ENCODE results near the gene DKK2.

Gene DKK2

GRCh38 chr4:107050525-107051135 lies 14.5 kb upstream of the DKK2 start:
- WGBS, 2 experiments, result 55 to 56% methylated on average over 2 of the region's 3 CpGs
- no peaks in the 10 kb centered on the region for H3K27me3 ChIP-seq (ENCODE audit: control insufficient read depth, insufficient read depth, low read length, poor library complexity, severe bottlenecking)
- no peak overlapping the region for H3K27ac ChIP-seq (ENCODE audit: insufficient read depth, low read depth, low read length, poor library complexity, severe bottlenecking)

GRCh38 chr4:107046261-107046660 lies 10.1 kb upstream of the DKK2 start:
- Histone ChIP-seq H3K27me3 (ENCODE audit: control insufficient read depth, insufficient read depth, low read length, poor library complexity, severe bottlenecking) (no peaks in the 10 kb centered on the region), H3K4me1 (ENCODE audit: control insufficient read depth, insufficient read depth, low read length) (no peaks in the 10 kb centered on the region), H3K27ac (ENCODE audit: insufficient read depth, low read depth, low read length, poor library complexity, severe bottlenecking) (no peak overlapping the region), H3K4me3 (ENCODE audit: insufficient read depth, low read depth, low read length) (no peak overlapping the region), H3K9me3 (ENCODE audit: control insufficient read depth, low read length) (no peaks in the 10 kb centered on the region), H3K36me3 (ENCODE audit: control insufficient read depth, insufficient read depth, low read length) (no peaks in the 10 kb centered on the region)
- WGBS, 2 experiments, result no CpG with 5 or more reads among the region's 1 CpG

More at GRCh38 chr4:107050525-107051135, 14.5 kb upstream of the DKK2 start:
- Histone ChIP-seq H3K9me3 (ENCODE audit: control insufficient read depth, low read length) (no peaks in the 10 kb centered on the region), H3K4me3 (ENCODE audit: insufficient read depth, low read depth, low read length) (no peak overlapping the region), H3K4me1 (ENCODE audit: control insufficient read depth, insufficient read depth, low read length) (no peaks in the 10 kb centered on the region), H3K36me3 (ENCODE audit: control insufficient read depth, insufficient read depth, low read length) (no peaks in the 10 kb centered on the region)

- no peak overlapping the region for H3K27ac ChIP-seq (ENCODE audit: insufficient read depth, low read depth, low read length, poor library complexity, severe bottlenecking)
- WGBS, 2 experiments, result 75 to 84% methylated on average over 1 of the region's 1 CpG
- H3K9me3 ChIP-seq (ENCODE audit: control insufficient read depth, low read length), result no peaks in the 10 kb centered on the region
- no peaks in the 10 kb centered on the region for H3K27me3 ChIP-seq (ENCODE audit: control insufficient read depth, insufficient read depth, low read length, poor library complexity, severe bottlenecking)
- H3K4me3 ChIP-seq (ENCODE audit: insufficient read depth, low read depth, low read length), result no peak overlapping the region
- no peaks in the 10 kb centered on the region for H3K36me3 ChIP-seq (ENCODE audit: control insufficient read depth, insufficient read depth, low read length)
- no peaks in the 10 kb centered on the region for H3K4me1 ChIP-seq (ENCODE audit: control insufficient read depth, insufficient read depth, low read length)
Observed at GRCh38 chr4:107044170-107044569, 8.1 kb upstream of the DKK2 start.

GRCh38 chr4:107037199-107037584 lies 1.1 kb upstream of the DKK2 start:
- peaks cover 49% of the 10 kb centered on the region for H3K27me3 ChIP-seq (ENCODE audit: control insufficient read depth, insufficient read depth, low read length, poor library complexity, severe bottlenecking)
- no peaks in the 10 kb centered on the region for H3K36me3 ChIP-seq (ENCODE audit: control insufficient read depth, insufficient read depth, low read length)
- H3K27ac ChIP-seq (ENCODE audit: insufficient read depth, low read depth, low read length, poor library complexity, severe bottlenecking), result no peak overlapping the region
- 3% methylated on average over 19 of the region's 19 CpGs for WGBS, 2 experiments
- H3K9me3 ChIP-seq (ENCODE audit: control insufficient read depth, low read length), result no peaks in the 10 kb centered on the region
- peak overlapping the region; percentile 44 for H3K4me3 ChIP-seq (ENCODE audit: insufficient read depth, low read depth, low read length)
- peaks cover 6% of the 10 kb centered on the region for H3K4me1 ChIP-seq (ENCODE audit: control insufficient read depth, insufficient read depth, low read length)

- no peaks in the 10 kb centered on the region for H3K36me3 ChIP-seq (ENCODE audit: control insufficient read depth, insufficient read depth, low read length)
- peak overlapping the region; percentile 44 for H3K4me3 ChIP-seq (ENCODE audit: insufficient read depth, low read depth, low read length)
- H3K27ac ChIP-seq (ENCODE audit: insufficient read depth, low read depth, low read length, poor library complexity, severe bottlenecking), result no peak overlapping the region
- peaks cover 6% of the 10 kb centered on the region for H3K4me1 ChIP-seq (ENCODE audit: control insufficient read depth, insufficient read depth, low read length)
- H3K27me3 ChIP-seq (ENCODE audit: control insufficient read depth, insufficient read depth, low read length, poor library complexity, severe bottlenecking), result peaks cover 49% of the 10 kb centered on the region
- H3K9me3 ChIP-seq (ENCODE audit: control insufficient read depth, low read length), result no peaks in the 10 kb centered on the region
- 2 to 3% methylated on average over 19 of the region's 19 CpGs for WGBS, 2 experiments
Observed at GRCh38 chr4:107036584-107037198, 578 bp upstream of the DKK2 start.

GRCh38 chr4:107034996-107035818 lies 906 bp downstream of the DKK2 start:
- Histone ChIP-seq H3K27me3 (ENCODE audit: control insufficient read depth, insufficient read depth, low read length, poor library complexity, severe bottlenecking) (peaks cover 49% of the 10 kb centered on the region), H3K4me1 (ENCODE audit: control insufficient read depth, insufficient read depth, low read length) (peaks cover 6% of the 10 kb centered on the region), H3K27ac (ENCODE audit: insufficient read depth, low read depth, low read length, poor library complexity, severe bottlenecking) (no peak overlapping the region), H3K4me3 (ENCODE audit: insufficient read depth, low read depth, low read length) (peak overlapping the region; percentile 44), H3K9me3 (ENCODE audit: control insufficient read depth, low read length) (no peaks in the 10 kb centered on the region), H3K36me3 (ENCODE audit: control insufficient read depth, insufficient read depth, low read length) (no peaks in the 10 kb centered on the region)
- WGBS, 2 experiments, result 1% methylated on average over 39 of the region's 39 CpGs

- peaks cover 49% of the 10 kb centered on the region for H3K27me3 ChIP-seq (ENCODE audit: control insufficient read depth, insufficient read depth, low read length, poor library complexity, severe bottlenecking)
- no peaks in the 10 kb centered on the region for H3K36me3 ChIP-seq (ENCODE audit: control insufficient read depth, insufficient read depth, low read length)
- no peaks in the 10 kb centered on the region for H3K9me3 ChIP-seq (ENCODE audit: control insufficient read depth, low read length)
- WGBS, 2 experiments, result 3 to 4% methylated on average over 39 of the region's 39 CpGs
- peak overlapping the region; percentile 37 for H3K4me3 ChIP-seq (ENCODE audit: insufficient read depth, low read depth, low read length)
- no peak overlapping the region for H3K27ac ChIP-seq (ENCODE audit: insufficient read depth, low read depth, low read length, poor library complexity, severe bottlenecking)
- H3K4me1 ChIP-seq (ENCODE audit: control insufficient read depth, insufficient read depth, low read length), result peaks cover 6% of the 10 kb centered on the region
Observed at GRCh38 chr4:107034091-107034995, 1.8 kb downstream of the DKK2 start.

GRCh38 chr4:107027379-107027778 lies 8.7 kb downstream of the DKK2 start:
- H3K27ac ChIP-seq (ENCODE audit: insufficient read depth, low read depth, low read length, poor library complexity, severe bottlenecking), result no peak overlapping the region
- no CpG with 5 or more reads among the region's 1 CpG for WGBS, 2 experiments
- H3K36me3 ChIP-seq (ENCODE audit: control insufficient read depth, insufficient read depth, low read length), result no peaks in the 10 kb centered on the region
- H3K4me1 ChIP-seq (ENCODE audit: control insufficient read depth, insufficient read depth, low read length), result no peaks in the 10 kb centered on the region
- H3K27me3 ChIP-seq (ENCODE audit: control insufficient read depth, insufficient read depth, low read length, poor library complexity, severe bottlenecking), result no peaks in the 10 kb centered on the region
- no peak overlapping the region for H3K4me3 ChIP-seq (ENCODE audit: insufficient read depth, low read depth, low read length)
- H3K9me3 ChIP-seq (ENCODE audit: control insufficient read depth, low read length), result no peaks in the 10 kb centered on the region

GRCh38 chr4:107018344-107018735 lies 17.8 kb downstream of the DKK2 start:
- Histone ChIP-seq H3K4me3 (ENCODE audit: insufficient read depth, low read depth, low read length) (no peak overlapping the region), H3K27ac (ENCODE audit: insufficient read depth, low read depth, low read length, poor library complexity, severe bottlenecking) (no peak overlapping the region), H3K4me1 (ENCODE audit: control insufficient read depth, insufficient read depth, low read length) (no peaks in the 10 kb centered on the region), H3K27me3 (ENCODE audit: control insufficient read depth, insufficient read depth, low read length, poor library complexity, severe bottlenecking) (no peaks in the 10 kb centered on the region), H3K9me3 (ENCODE audit: control insufficient read depth, low read length) (no peaks in the 10 kb centered on the region), H3K36me3 (ENCODE audit: control insufficient read depth, insufficient read depth, low read length) (no peaks in the 10 kb centered on the region)
- 80 to 100% methylated on average over 2 to 3 of the region's 3 CpGs for WGBS, 2 experiments
